Smooth muscle cell (in vitro differentiated cells): Measurements from ENCODE around the gene SARDH. TPM values are rescaled to one million over a fixed set of nuclear protein-coding genes. Genes with fewer than 3 reads are reported as not detected.

Experiments
- DNase-seq: peaks from one replicate; lab custom pipeline; 2025; ENCODE audit not compliant: unreplicated experiment; lab: John Stamatoyannopoulos, UW
- H2AFZ ChIP-seq: fragments of 200-600 bp; sonication (generic); 2 replicates; pipeline ENCODE4 v1.6.0; 2016; ENCODE audit warnings: antibody characterized with exemption, low read depth, mild to moderate bottlenecking
- H3F3A ChIP-seq: fragments of 200-600 bp; sonication (generic); 2 replicates; pipeline ENCODE4 v1.6.0; 2017; ENCODE audit warnings: antibody characterized with exemption, low read depth
- H3K27ac ChIP-seq: fragments of 200-600 bp; sonication (generic); 2 replicates; pipeline ENCODE4 v1.5.1; 2016; ENCODE audit warnings: low read depth, mild to moderate bottlenecking
- H3K27me3 ChIP-seq: fragments of 200-600 bp; sonication (generic); 2 replicates; pipeline ENCODE4 v1.6.1; 2016; ENCODE audit warnings: low read depth, mild to moderate bottlenecking
- H3K36me3 ChIP-seq: fragments of 200-600 bp; sonication (generic); 2 replicates; pipeline ENCODE4 v1.5.1; 2016; ENCODE audit warnings: low read depth
- H3K4me1 ChIP-seq: fragments of 200-600 bp; sonication (generic); 2 replicates; pipeline ENCODE4 v1.5.1; 2016; ENCODE audit warnings: low read depth
- H3K4me2 ChIP-seq: fragments of 200-600 bp; sonication (generic); 2 replicates; pipeline ENCODE4 v1.6.0; 2016; ENCODE audit warnings: mild to moderate bottlenecking
- H3K4me3 ChIP-seq: fragments of 200-600 bp; sonication (generic); 2 replicates; pipeline ENCODE4 v1.5.1; 2016; ENCODE audit warnings: mild to moderate bottlenecking
- H3K79me2 ChIP-seq: fragments of 200-600 bp; sonication (generic); 2 replicates; pipeline ENCODE4 v1.6.0; 2016; ENCODE audit warnings: low read depth, mild to moderate bottlenecking
- H3K9ac ChIP-seq: fragments of 200-600 bp; sonication (generic); 2 replicates; pipeline ENCODE4 v1.6.0; 2016; ENCODE audit warnings: low read depth
- H3K9me3 ChIP-seq: fragments of 200-600 bp; sonication (generic); replicated peaks from 2 replicates; pipeline ENCODE4 v1.5.1; 2016; ENCODE audit warnings: low read depth
- H4K20me1 ChIP-seq: fragments of 200-600 bp; sonication (generic); 2 replicates; pipeline ENCODE4 v1.6.0; 2016; ENCODE audit warnings: low read depth
- whole genome bisulfite sequencing: methylation state at CpG from one replicate; pipeline ENCODE4 v1.1.7; 2016; ENCODE audit warnings: low lambda C conversion rate; 5-methylcytosine and 5-hydroxymethylcytosine counted together
- polyA plus RNA-seq: library from polyadenylated mRNA; unstranded; fragments of >200 nt; fragmentation: Nextera tagmentation; extraction: Ambion mirVana; gene quantifications from 2 replicates; pipeline ENCODE4 v1.2.1, GENCODE V29; 2016
- total RNA-seq: library from RNA; depleted of rRNA; stranded (reverse); fragments of >200 nt; gene quantifications from 2 replicates; pipeline ENCODE4 v1.2.3, GENCODE V29; 2014
- TF ChIP-seq, protein P1 (sequence below): fragments of 200-600 bp; sonication (generic); IDR thresholded peaks from 2 replicates; pipeline ENCODE4 v1.5.1; 2017; ENCODE audit warnings: borderline replicate concordance, mild to moderate bottlenecking, antibody characterized with exemption; ENCODE audit not compliant: insufficient read depth, poor library complexity, severe bottlenecking

SARDH gene
- total and polyA plus RNA-seq, 2 experiments from 2014 or later = 3.3 to 10.1 TPM

- no peaks in the 10 kb centered on the region for H3K9me3 ChIP-seq
- no peak for DNase-seq
- WGBS = 89% methylated on average over 20 of the region's 21 CpGs
- no peaks in the 10 kb centered on the region for H3K36me3 ChIP-seq
- H3K9ac ChIP-seq = no peak overlapping the region
- TF ChIP-seq, protein P1, sequence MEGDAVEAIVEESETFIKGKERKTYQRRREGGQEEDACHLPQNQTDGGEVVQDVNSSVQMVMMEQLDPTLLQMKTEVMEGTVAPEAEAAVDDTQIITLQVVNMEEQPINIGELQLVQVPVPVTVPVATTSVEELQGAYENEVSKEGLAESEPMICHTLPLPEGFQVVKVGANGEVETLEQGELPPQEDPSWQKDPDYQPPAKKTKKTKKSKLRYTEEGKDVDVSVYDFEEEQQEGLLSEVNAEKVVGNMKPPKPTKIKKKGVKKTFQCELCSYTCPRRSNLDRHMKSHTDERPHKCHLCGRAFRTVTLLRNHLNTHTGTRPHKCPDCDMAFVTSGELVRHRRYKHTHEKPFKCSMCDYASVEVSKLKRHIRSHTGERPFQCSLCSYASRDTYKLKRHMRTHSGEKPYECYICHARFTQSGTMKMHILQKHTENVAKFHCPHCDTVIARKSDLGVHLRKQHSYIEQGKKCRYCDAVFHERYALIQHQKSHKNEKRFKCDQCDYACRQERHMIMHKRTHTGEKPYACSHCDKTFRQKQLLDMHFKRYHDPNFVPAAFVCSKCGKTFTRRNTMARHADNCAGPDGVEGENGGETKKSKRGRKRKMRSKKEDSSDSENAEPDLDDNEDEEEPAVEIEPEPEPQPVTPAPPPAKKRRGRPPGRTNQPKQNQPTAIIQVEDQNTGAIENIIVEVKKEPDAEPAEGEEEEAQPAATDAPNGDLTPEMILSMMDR = no peak
- H3K79me2 ChIP-seq = no peaks in the 10 kb centered on the region
- peaks cover 10% of the 10 kb centered on the region for H3K4me1 ChIP-seq
- no peak overlapping the region for H3K27ac ChIP-seq
- no peaks in the 10 kb centered on the region for H4K20me1 ChIP-seq
- H3F3A ChIP-seq = no peaks in the 10 kb centered on the region
- H3K27me3 ChIP-seq = no peaks in the 10 kb centered on the region
- no peak overlapping the region for H3K4me3 ChIP-seq
- H3K4me2 ChIP-seq = no peak overlapping the region
- no peak overlapping the region for H2AFZ ChIP-seq
Measured at GRCh38 chr9:133703591-133704399, 34.4 kb downstream of the SARDH start.

DNA sequence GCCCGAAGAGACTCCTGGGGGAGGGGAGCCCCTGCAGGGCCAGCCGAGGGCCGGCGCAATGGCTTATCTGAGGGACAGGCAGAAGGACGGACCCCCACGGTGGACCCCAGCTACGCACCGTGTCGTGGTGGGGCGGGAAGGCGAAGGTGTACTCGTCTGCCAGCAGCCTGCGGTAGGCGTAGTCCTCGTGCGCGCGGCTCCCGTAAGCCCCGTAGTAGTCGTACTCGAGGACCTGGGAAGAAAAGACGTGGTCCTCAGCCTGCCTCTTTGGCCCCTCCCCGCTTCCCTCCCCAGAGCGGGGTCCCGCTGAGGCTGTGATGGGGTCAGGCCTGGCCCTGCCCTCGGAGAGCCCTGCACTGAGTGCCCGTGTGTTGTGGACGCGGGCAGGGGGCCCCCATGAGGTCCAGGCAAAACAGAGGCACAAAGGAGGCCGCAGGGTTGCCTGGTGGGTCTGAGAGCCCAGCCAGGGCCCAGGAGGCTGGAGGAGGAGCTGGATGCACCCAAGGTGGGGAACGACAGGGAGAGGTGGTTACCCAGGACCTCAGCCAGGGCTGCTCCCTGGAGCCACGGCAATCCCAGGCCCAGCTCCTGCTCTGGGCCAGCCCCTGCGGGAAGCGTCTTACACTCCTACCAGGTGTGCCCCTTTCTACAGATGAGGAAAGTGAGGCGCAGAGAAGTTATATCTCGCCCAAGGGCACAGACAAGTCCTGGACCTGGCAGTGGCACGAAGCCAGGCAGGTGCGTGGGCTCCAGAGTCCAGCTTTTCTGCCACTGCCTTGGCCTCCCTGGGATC, 35.2 kb downstream of the SARDH start:
- no peaks in the 10 kb centered on the region for H3K36me3 ChIP-seq
- no peak overlapping the region for H3K9ac ChIP-seq
- no peak overlapping the region for H3K27ac ChIP-seq
- no peaks in the 10 kb centered on the region for H3K27me3 ChIP-seq
- TF ChIP-seq, protein P1 = no peak
- DNase-seq = no peak
- 78% methylated on average over 39 of the region's 39 CpGs for WGBS
- no peaks in the 10 kb centered on the region for H3F3A ChIP-seq
- H3K9me3 ChIP-seq = no peaks in the 10 kb centered on the region
- H2AFZ ChIP-seq = no peak overlapping the region
- H3K4me1 ChIP-seq = peaks cover 10% of the 10 kb centered on the region
- H3K79me2 ChIP-seq = no peaks in the 10 kb centered on the region
- peak overlapping the region; percentile 63 for H3K4me2 ChIP-seq
- H3K4me3 ChIP-seq = no peak overlapping the region
- no peaks in the 10 kb centered on the region for H4K20me1 ChIP-seq

GRCh38 chr9:133701981-133702797, 36.0 kb downstream of the SARDH start:
- no peak overlapping the region for H3K4me3 ChIP-seq
- no peaks in the 10 kb centered on the region for H4K20me1 ChIP-seq
- H3K9ac ChIP-seq = no peak overlapping the region
- DNase-seq = no peak
- H3K79me2 ChIP-seq = no peaks in the 10 kb centered on the region
- peak overlapping the region; percentile 63 for H3K4me2 ChIP-seq
- H2AFZ ChIP-seq = no peak overlapping the region
- TF ChIP-seq, protein P1 = no peak
- H3K9me3 ChIP-seq = no peaks in the 10 kb centered on the region
- no peaks in the 10 kb centered on the region for H3K27me3 ChIP-seq
- no peak overlapping the region for H3K27ac ChIP-seq
- WGBS = 72% methylated on average over 39 of the region's 39 CpGs
- peaks cover 10% of the 10 kb centered on the region for H3K4me1 ChIP-seq
- no peaks in the 10 kb centered on the region for H3K36me3 ChIP-seq
- H3F3A ChIP-seq = no peaks in the 10 kb centered on the region
